ENCODE results near the gene ZNHIT3.

The ZNHIT3 gene

DNA sequence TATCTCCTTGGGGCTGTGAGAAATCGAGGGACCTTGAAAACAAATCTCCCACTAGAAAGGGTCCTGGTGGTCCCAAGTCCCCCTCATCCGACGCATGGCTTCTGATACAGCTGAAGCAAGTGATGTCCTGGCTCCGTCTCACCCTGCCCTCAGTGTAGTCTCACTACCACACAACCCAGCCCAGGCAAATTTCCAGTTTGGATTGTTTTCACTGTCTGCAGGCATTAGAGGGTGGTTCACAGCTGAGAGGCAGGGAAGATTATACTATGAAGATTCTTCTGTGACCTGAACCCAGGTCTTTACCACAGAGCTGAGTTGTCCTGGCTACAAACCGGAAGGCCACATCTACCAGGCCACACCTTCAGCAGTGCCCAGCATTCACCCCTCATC, 17.7 kb downstream of the ZNHIT3 start:
- Histone ChIP-seq H3K4ac (ENCODE audit: low read depth, low read length) (no peak overlapping the region), H3K27ac (ENCODE audit: low read depth, low read length) (no peak overlapping the region), H3K23ac (ENCODE audit: low read length) (no peak overlapping the region), H4K8ac (ENCODE audit: low read depth, low read length) (no peak overlapping the region), H2BK120ac (ENCODE audit: insufficient read depth, low read length, poor library complexity) (no peak overlapping the region), H2AK5ac (ENCODE audit: low read length) (no peak overlapping the region), H3K9me3 (ENCODE audit: insufficient read depth, low read depth, low read length) (no peaks in the 10 kb centered on the region), H3K36me3 (ENCODE audit: control insufficient read depth in 1 of 2, insufficient read depth in 2 of 2, low read length in 2 of 2) (peaks cover 72 to 82% of the 10 kb centered on the region in 2 experiments), H3K18ac (ENCODE audit: low read length) (no peak overlapping the region), H3K4me2 (ENCODE audit: low read length) (no peak overlapping the region), H3K79me1 (ENCODE audit: low read length) (no peaks in the 10 kb centered on the region), H3K4me1 (ENCODE audit: control insufficient read depth in 1 of 2, insufficient read depth in 2 of 2, low read length in 2 of 2) (no peaks in the 10 kb centered on the region), H4K91ac (ENCODE audit: low read depth, low read length) (no peak overlapping the region), H3K4me3 (ENCODE audit: low read depth, low read length) (no peak overlapping the region), H3K9ac (ENCODE audit: low read length) (no peak overlapping the region), H2BK12ac (ENCODE audit: low read length) (no peak overlapping the region), H2AFZ (ENCODE audit: insufficient read depth, low read length, poor library complexity) (no peak overlapping the region), H2BK5ac (ENCODE audit: low read depth, low read length, poor library complexity) (no peak overlapping the region), H3K14ac (ENCODE audit: low read length) (no peak overlapping the region), H3K79me2 (ENCODE audit: control insufficient read depth, insufficient read depth, low read length, poor library complexity) (no peaks in the 10 kb centered on the region), H4K12ac (ENCODE audit: low read depth, low read length) (no peak overlapping the region), H3K27me3 (ENCODE audit: insufficient read depth, low read length) (no peaks in the 10 kb centered on the region)
- no peak for DNase-seq
- WGBS (ENCODE audit: extremely low coverage, insufficient coverage, insufficient read length): no CpG with 5 or more reads among the region's 5 CpGs

GRCh38 chr17:36505171-36505570, 18.7 kb downstream of the ZNHIT3 start:
- Histone ChIP-seq H3K4me3 (ENCODE audit: low read depth, low read length) (no peak overlapping the region), H3K9ac (ENCODE audit: low read length) (no peak overlapping the region), H3K23ac (ENCODE audit: low read length) (no peak overlapping the region), H2BK120ac (ENCODE audit: insufficient read depth, low read length, poor library complexity) (no peak overlapping the region), H3K4me2 (ENCODE audit: low read length) (no peak overlapping the region), H3K79me2 (ENCODE audit: control insufficient read depth, insufficient read depth, low read length, poor library complexity) (no peaks in the 10 kb centered on the region), H3K4ac (ENCODE audit: low read depth, low read length) (no peak overlapping the region), H2BK5ac (ENCODE audit: low read depth, low read length, poor library complexity) (no peak overlapping the region), H4K91ac (ENCODE audit: low read depth, low read length) (no peak overlapping the region), H3K4me1 (ENCODE audit: control insufficient read depth in 1 of 2, insufficient read depth in 2 of 2, low read length in 2 of 2) (no peaks in the 10 kb centered on the region), H3K14ac (ENCODE audit: low read length) (no peak overlapping the region), H3K27me3 (ENCODE audit: insufficient read depth, low read length) (no peaks in the 10 kb centered on the region), H2AFZ (ENCODE audit: insufficient read depth, low read length, poor library complexity) (no peak overlapping the region), H4K8ac (ENCODE audit: low read depth, low read length) (no peak overlapping the region), H3K79me1 (ENCODE audit: low read length) (no peaks in the 10 kb centered on the region), H3K36me3 (ENCODE audit: control insufficient read depth in 1 of 2, insufficient read depth in 2 of 2, low read length in 2 of 2) (peaks cover 78 to 87% of the 10 kb centered on the region in 2 experiments), H2BK12ac (ENCODE audit: low read length) (no peak overlapping the region), H2AK5ac (ENCODE audit: low read length) (no peak overlapping the region), H3K27ac (ENCODE audit: low read depth, low read length) (no peak overlapping the region), H3K9me3 (ENCODE audit: insufficient read depth, low read depth, low read length) (no peaks in the 10 kb centered on the region), H3K18ac (ENCODE audit: low read length) (no peak overlapping the region), H4K12ac (ENCODE audit: low read depth, low read length) (no peak overlapping the region)
- no CpG with 5 or more reads among the region's 8 CpGs for WGBS (ENCODE audit: extremely low coverage, insufficient coverage, insufficient read length)
- no peak for DNase-seq

DNA sequence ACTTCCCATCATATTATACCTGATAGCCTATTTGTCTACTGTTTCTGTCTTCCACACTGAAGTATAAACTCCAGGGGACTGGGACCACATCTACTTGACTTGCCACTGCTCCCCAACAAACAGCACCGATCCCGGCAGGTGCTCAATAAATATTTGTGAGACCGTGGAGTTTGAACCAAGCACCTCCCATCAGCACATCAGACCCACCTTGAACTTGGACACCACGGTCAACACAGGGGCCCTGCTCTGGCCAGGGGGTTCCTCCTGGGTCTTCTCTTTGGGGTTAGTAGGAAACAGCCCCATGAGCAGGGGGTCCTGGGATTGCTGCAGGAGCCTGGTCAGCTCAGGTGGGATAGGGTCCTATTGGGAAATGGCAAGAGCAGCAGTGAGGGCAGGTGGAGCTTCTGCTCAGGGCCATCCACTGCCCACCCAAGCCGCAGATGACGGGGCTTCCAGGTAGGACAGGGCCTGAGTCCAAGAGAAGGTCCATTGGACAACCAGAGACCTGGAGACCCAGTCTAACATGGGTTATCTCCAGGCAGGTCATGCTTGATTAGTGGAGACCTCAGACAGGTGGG, 19.9 kb downstream of the ZNHIT3 start:
- Histone ChIP-seq H2AK5ac (ENCODE audit: low read length) (no peak overlapping the region), H3K9ac (ENCODE audit: low read length) (no peak overlapping the region), H2BK120ac (ENCODE audit: insufficient read depth, low read length, poor library complexity) (no peak overlapping the region), H3K9me3 (ENCODE audit: insufficient read depth, low read depth, low read length) (peaks cover 4% of the 10 kb centered on the region), H3K4me3 (ENCODE audit: low read depth, low read length) (no peak overlapping the region), H3K18ac (ENCODE audit: low read length) (no peak overlapping the region), H3K36me3 (ENCODE audit: control insufficient read depth in 1 of 2, insufficient read depth in 2 of 2, low read length in 2 of 2) (peaks cover 79 to 88% of the 10 kb centered on the region in 2 experiments), H3K4ac (ENCODE audit: low read depth, low read length) (no peak overlapping the region), H3K27me3 (ENCODE audit: insufficient read depth, low read length) (no peaks in the 10 kb centered on the region), H4K12ac (ENCODE audit: low read depth, low read length) (no peak overlapping the region), H2BK5ac (ENCODE audit: low read depth, low read length, poor library complexity) (no peak overlapping the region), H3K14ac (ENCODE audit: low read length) (no peak overlapping the region), H3K4me2 (ENCODE audit: low read length) (no peak overlapping the region), H3K23ac (ENCODE audit: low read length) (no peak overlapping the region), H3K79me1 (ENCODE audit: low read length) (no peaks in the 10 kb centered on the region), H3K79me2 (ENCODE audit: control insufficient read depth, insufficient read depth, low read length, poor library complexity) (no peaks in the 10 kb centered on the region), H2AFZ (ENCODE audit: insufficient read depth, low read length, poor library complexity) (no peak overlapping the region), H3K27ac (ENCODE audit: low read depth, low read length) (no peak overlapping the region), H4K91ac (ENCODE audit: low read depth, low read length) (no peak overlapping the region), H4K8ac (ENCODE audit: low read depth, low read length) (no peak overlapping the region), H2BK12ac (ENCODE audit: low read length) (no peak overlapping the region), H3K4me1 (ENCODE audit: control insufficient read depth in 1 of 2, insufficient read depth in 2 of 2, low read length in 2 of 2) (no peaks in the 10 kb centered on the region)
- no CpG with 5 or more reads among the region's 6 CpGs for WGBS (ENCODE audit: extremely low coverage, insufficient coverage, insufficient read length)
- no peak for DNase-seq

GRCh38 chr17:36506831-36507230, 20.4 kb downstream of the ZNHIT3 start:
- Histone ChIP-seq H2BK120ac (ENCODE audit: insufficient read depth, low read length, poor library complexity) (no peak overlapping the region), H2BK5ac (ENCODE audit: low read depth, low read length, poor library complexity) (no peak overlapping the region), H3K27ac (ENCODE audit: low read depth, low read length) (no peak overlapping the region)

More at GRCh38 chr17:36506831-36507230, 20.4 kb downstream of the ZNHIT3 start:
- no peak overlapping the region for H2BK12ac ChIP-seq (ENCODE audit: low read length)
- no peak overlapping the region for H3K9ac ChIP-seq (ENCODE audit: low read length)
- no peak overlapping the region for H4K8ac ChIP-seq (ENCODE audit: low read depth, low read length)
- no peak overlapping the region for H3K14ac ChIP-seq (ENCODE audit: low read length)
- no peaks in the 10 kb centered on the region for H3K79me1 ChIP-seq (ENCODE audit: low read length)
- no peak overlapping the region for H2AK5ac ChIP-seq (ENCODE audit: low read length)
- no peaks in the 10 kb centered on the region for H3K79me2 ChIP-seq (ENCODE audit: control insufficient read depth, insufficient read depth, low read length, poor library complexity)
- peaks cover 81 to 89% of the 10 kb centered on the region in 2 experiments for H3K36me3 ChIP-seq (ENCODE audit: control insufficient read depth in 1 of 2, insufficient read depth in 2 of 2, low read length in 2 of 2)
- H3K27me3 ChIP-seq (ENCODE audit: insufficient read depth, low read length): no peaks in the 10 kb centered on the region
- no peak overlapping the region for H3K18ac ChIP-seq (ENCODE audit: low read length)
- H2AFZ ChIP-seq (ENCODE audit: insufficient read depth, low read length, poor library complexity): no peak overlapping the region
- WGBS (ENCODE audit: extremely low coverage, insufficient coverage, insufficient read length): no CpG with 5 or more reads among the region's 11 CpGs
- no peak overlapping the region for H3K4me2 ChIP-seq (ENCODE audit: low read length)
- DNase-seq: no peak
- no peaks in the 10 kb centered on the region for H3K4me1 ChIP-seq (ENCODE audit: control insufficient read depth in 1 of 2, insufficient read depth in 2 of 2, low read length in 2 of 2)
- H4K12ac ChIP-seq (ENCODE audit: low read depth, low read length): no peak overlapping the region
- H3K9me3 ChIP-seq (ENCODE audit: insufficient read depth, low read depth, low read length): peaks cover 4% of the 10 kb centered on the region
- no peak overlapping the region for H4K91ac ChIP-seq (ENCODE audit: low read depth, low read length)
- no peak overlapping the region for H3K4me3 ChIP-seq (ENCODE audit: low read depth, low read length)
- no peak overlapping the region for H3K23ac ChIP-seq (ENCODE audit: low read length)
- no peak overlapping the region for H3K4ac ChIP-seq (ENCODE audit: low read depth, low read length)
